Activated T-helper 1 cell treated with anti-CD3 and anti-CD28 coated beads, Interleukin-12 subunit alpha, Interleukin-12 subunit beta, Interleukin-2, Interleukin-4 antibody, amounts not matched to agents 30 ng/mL and 10 ng/mL and 1 ng/mL, durations not matched to agents 14 hours and 24 hours and 36 hours (primary cell): ENCODE measurements around the gene LRRC8C. TPM values are rescaled to one million over a fixed set of nuclear protein-coding genes. Genes with fewer than 3 reads are reported as not detected.

ENCODE experiments used
- DNase-seq: peaks from one replicate; pipeline ENCODE4 v3.0.0; 2021; ENCODE audit warnings: low spot score
- H3K27ac Mint-ChIP-seq: one replicate; pipeline ENCODE4 v1.8.0; 2021; ENCODE audit warnings: mild to moderate bottlenecking, mixed read lengths
- H3K27me3 Mint-ChIP-seq: one replicate; pipeline ENCODE4 v1.8.0; 2022; ENCODE audit warnings: mild to moderate bottlenecking, moderate library complexity, mixed read lengths; ENCODE audit not compliant: insufficient read depth
- H3K36me3 Mint-ChIP-seq: one replicate; pipeline ENCODE4 v1.8.0; 2021; ENCODE audit warnings: low read depth, mixed read lengths
- H3K4me1 Mint-ChIP-seq: one replicate; pipeline ENCODE4 v1.8.0; 2021; ENCODE audit warnings: low read depth, mixed read lengths
- H3K4me3 Mint-ChIP-seq: one replicate; pipeline ENCODE4 v1.8.0; 2021; ENCODE audit warnings: mild to moderate bottlenecking, moderate library complexity, mixed read lengths
- H3K9me3 Mint-ChIP-seq: one replicate; pipeline ENCODE4 v1.8.0; 2021; ENCODE audit warnings: mixed read lengths
- intact Hi-C: fragments of 100-400 bp; cut with micrococcal nuclease; formaldehyde crosslinking; loops from one replicate; pipeline ENCODE4 v1.15.1; 2024
- total RNA-seq: library from RNA; stranded (reverse); gene quantifications from 2 replicates; pipeline ENCODE4 v1.2.3, GENCODE V29; 2022

LRRC8C gene
- total RNA-seq, 1 donor from 2014 or later, result 64.3 TPM

DNA sequence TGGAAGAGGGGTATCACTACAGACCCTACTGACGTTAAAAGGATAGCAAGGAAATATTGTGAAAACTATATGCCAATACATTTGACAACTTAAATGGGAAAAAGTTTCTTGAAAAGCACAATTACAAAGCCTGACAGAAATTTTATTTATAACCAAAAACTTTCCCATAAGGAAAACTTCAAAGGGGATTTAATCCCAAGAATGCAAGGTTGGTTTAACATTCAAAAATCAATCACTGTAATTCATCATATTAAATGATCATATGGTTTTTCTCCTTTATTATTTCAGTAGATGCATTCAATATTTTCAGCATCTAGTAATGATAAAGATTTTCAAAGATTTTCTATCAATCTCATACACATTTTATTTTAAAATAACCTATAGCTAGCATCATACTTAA, 13.3 kb downstream of the LRRC8C start:
- peaks cover 18% of the 10 kb centered on the region for H3K9me3 Mint-ChIP-seq
- no peaks in the 10 kb centered on the region for H3K27me3 Mint-ChIP-seq
- peaks cover 59% of the 10 kb centered on the region for H3K36me3 Mint-ChIP-seq
- no peak overlapping the region for H3K27ac Mint-ChIP-seq
- DNase-seq, result no peak
- peaks cover 58% of the 10 kb centered on the region for H3K4me1 Mint-ChIP-seq
- H3K4me3 Mint-ChIP-seq, result no peak overlapping the region
- intact Hi-C loops, result no loop called here

GRCh38 chr1:89649783-89650182, 16.9 kb downstream of the LRRC8C start:
- DNase-seq, result no peak
- Mint-ChIP-seq H3K36me3 (peaks cover 60% of the 10 kb centered on the region), H3K27me3 (no peaks in the 10 kb centered on the region), H3K4me3 (no peak overlapping the region), H3K4me1 (peaks cover 64% of the 10 kb centered on the region), H3K27ac (peak overlapping the region; percentile 7), H3K9me3 (peaks cover 13% of the 10 kb centered on the region)
- intact Hi-C loops, result loop anchor here (1.0 kb wide), 2 partner anchors 8 to 9 kb away; no protein-coding TSS in a partner anchor

GRCh38 chr1:89652373-89652772, 19.5 kb downstream of the LRRC8C start:
- H3K27ac Mint-ChIP-seq, result peak overlapping the region; percentile 72
- H3K9me3 Mint-ChIP-seq, result no peaks in the 10 kb centered on the region
- H3K27me3 Mint-ChIP-seq, result no peaks in the 10 kb centered on the region
- intact Hi-C loops, result no loop called here
- no peak for DNase-seq
- peak overlapping the region; percentile 31 for H3K4me3 Mint-ChIP-seq
- H3K4me1 Mint-ChIP-seq, result peaks cover 82% of the 10 kb centered on the region
- peaks cover 50% of the 10 kb centered on the region for H3K36me3 Mint-ChIP-seq

GRCh38 chr1:89657886-89658285, 25.0 kb downstream of the LRRC8C start:
- Mint-ChIP-seq H3K4me3 (peak overlapping the region; percentile 62), H3K9me3 (no peaks in the 10 kb centered on the region), H3K27ac (peak overlapping the region; percentile 72), H3K4me1 (peaks cover 91% of the 10 kb centered on the region), H3K36me3 (peaks cover 51% of the 10 kb centered on the region), H3K27me3 (no peaks in the 10 kb centered on the region)
- intact Hi-C loops, result loop anchor here (1.0 to 2.0 kb wide), 8 partner anchors 8 to 134 kb away; partner anchors contain the start of gene LRRC8B
- peak; percentile 24 for DNase-seq

- Mint-ChIP-seq H3K9me3 (peaks cover 9% of the 10 kb centered on the region), H3K27me3 (no peaks in the 10 kb centered on the region), H3K36me3 (peaks cover 54% of the 10 kb centered on the region)
Observed at GRCh38 chr1:89659322-89660081, 26.6 kb downstream of the LRRC8C start.

GRCh38 chr1:89660224-89661061, 27.5 kb downstream of the LRRC8C start:
- Mint-ChIP-seq H3K9me3 (peaks cover 9% of the 10 kb centered on the region), H3K4me3 (no peak overlapping the region), H3K36me3 (peaks cover 45% of the 10 kb centered on the region), H3K27ac (peak overlapping the region; percentile 85), H3K27me3 (no peaks in the 10 kb centered on the region), H3K4me1 (peaks cover 85% of the 10 kb centered on the region)
- DNase-seq, result no peak
- intact Hi-C loops, result no loop called here

More at GRCh38 chr1:89659322-89660081, 26.6 kb downstream of the LRRC8C start:
- no peak for DNase-seq
- Mint-ChIP-seq H3K4me1 (peaks cover 86% of the 10 kb centered on the region), H3K4me3 (peak overlapping the region; percentile 63), H3K27ac (peak overlapping the region; percentile 85)
- intact Hi-C loops, result loop anchor here (2.0 kb wide), 1 partner anchor 33 kb away; no protein-coding TSS in a partner anchor

- DNase-seq, result no peak
- peaks cover 9% of the 10 kb centered on the region for H3K9me3 Mint-ChIP-seq
- peaks cover 79% of the 10 kb centered on the region for H3K4me1 Mint-ChIP-seq
- H3K27ac Mint-ChIP-seq, result no peak overlapping the region
- no peaks in the 10 kb centered on the region for H3K27me3 Mint-ChIP-seq
- peaks cover 39% of the 10 kb centered on the region for H3K36me3 Mint-ChIP-seq
- H3K4me3 Mint-ChIP-seq, result no peak overlapping the region
- intact Hi-C loops, result no loop called here
Observed at GRCh38 chr1:89665941-89666340, 33.0 kb downstream of the LRRC8C start.

GRCh38 chr1:89666640-89667039, 33.7 kb downstream of the LRRC8C start:
- Mint-ChIP-seq H3K9me3 (peaks cover 9% of the 10 kb centered on the region), H3K27ac (no peak overlapping the region), H3K27me3 (no peaks in the 10 kb centered on the region), H3K4me1 (peaks cover 79% of the 10 kb centered on the region), H3K4me3 (no peak overlapping the region), H3K36me3 (peaks cover 39% of the 10 kb centered on the region)
- intact Hi-C loops, result no loop called here
- no peak for DNase-seq

GRCh38 chr1:89667691-89668090, 34.8 kb downstream of the LRRC8C start:
- Mint-ChIP-seq H3K27me3 (no peaks in the 10 kb centered on the region), H3K9me3 (peaks cover 9% of the 10 kb centered on the region), H3K4me1 (peaks cover 79% of the 10 kb centered on the region), H3K27ac (peak overlapping the region; percentile 24), H3K36me3 (peaks cover 36% of the 10 kb centered on the region), H3K4me3 (no peak overlapping the region)
- DNase-seq, result no peak
- intact Hi-C loops, result loop anchor here (2.0 kb wide), 1 partner anchor 19 kb away; no protein-coding TSS in a partner anchor

GRCh38 chr1:89668961-89669360, 36.0 kb downstream of the LRRC8C start:
- H3K27ac Mint-ChIP-seq, result no peak overlapping the region
- H3K4me1 Mint-ChIP-seq, result peaks cover 87% of the 10 kb centered on the region
- no peak for DNase-seq
- no peak overlapping the region for H3K4me3 Mint-ChIP-seq
- intact Hi-C loops, result loop anchor here (2.0 kb wide), 1 partner anchor 18 kb away; no protein-coding TSS in a partner anchor
- H3K9me3 Mint-ChIP-seq, result peaks cover 5% of the 10 kb centered on the region
- H3K36me3 Mint-ChIP-seq, result peaks cover 36% of the 10 kb centered on the region
- no peaks in the 10 kb centered on the region for H3K27me3 Mint-ChIP-seq

GRCh38 chr1:89669441-89669840, 36.5 kb downstream of the LRRC8C start:
- Mint-ChIP-seq H3K36me3 (peaks cover 34% of the 10 kb centered on the region), H3K4me3 (no peak overlapping the region)

DNA sequence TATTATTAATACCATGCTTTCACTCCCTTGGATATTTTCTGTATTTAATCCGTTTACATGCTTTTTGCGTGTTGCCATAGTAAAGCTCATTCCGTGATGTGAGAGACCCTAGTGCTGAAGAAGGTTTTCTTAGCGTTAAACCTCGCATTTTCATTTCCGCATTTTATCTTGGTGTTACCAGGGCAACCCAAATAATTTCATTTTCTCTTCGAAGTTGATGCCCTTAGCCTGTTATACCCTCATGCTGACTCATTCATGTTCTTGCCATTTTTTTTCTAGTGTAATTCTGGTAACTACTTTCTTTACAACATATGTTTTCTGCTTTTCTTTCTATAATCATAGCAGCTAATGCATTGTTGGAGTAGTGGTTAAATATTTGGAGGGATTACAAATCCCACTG, 37.2 kb downstream of the LRRC8C start:
- H3K9me3 Mint-ChIP-seq, result no peaks in the 10 kb centered on the region
- peak overlapping the region; percentile 32 for H3K4me3 Mint-ChIP-seq
- no peak for DNase-seq
- no peaks in the 10 kb centered on the region for H3K27me3 Mint-ChIP-seq
- intact Hi-C loops, result loop anchor here (1.0 to 2.0 kb wide), 3 partner anchors 12 to 49 kb away; no protein-coding TSS in a partner anchor
- peak overlapping the region; percentile 79 for H3K27ac Mint-ChIP-seq
- H3K36me3 Mint-ChIP-seq, result peaks cover 40% of the 10 kb centered on the region
- peaks cover 86% of the 10 kb centered on the region for H3K4me1 Mint-ChIP-seq

More at GRCh38 chr1:89669441-89669840, 36.5 kb downstream of the LRRC8C start:
- H3K27ac Mint-ChIP-seq, result peak overlapping the region; percentile 34
- intact Hi-C loops, result loop anchor here (2.0 kb wide), 1 partner anchor 17 kb away; no protein-coding TSS in a partner anchor
- peaks cover under 1% of the 10 kb centered on the region for H3K9me3 Mint-ChIP-seq
- H3K4me1 Mint-ChIP-seq, result peaks cover 86% of the 10 kb centered on the region
- no peaks in the 10 kb centered on the region for H3K27me3 Mint-ChIP-seq
- no peak for DNase-seq
